ENCODE measurements around the gene PTPDC1.

The PTPDC1 gene, protein sequence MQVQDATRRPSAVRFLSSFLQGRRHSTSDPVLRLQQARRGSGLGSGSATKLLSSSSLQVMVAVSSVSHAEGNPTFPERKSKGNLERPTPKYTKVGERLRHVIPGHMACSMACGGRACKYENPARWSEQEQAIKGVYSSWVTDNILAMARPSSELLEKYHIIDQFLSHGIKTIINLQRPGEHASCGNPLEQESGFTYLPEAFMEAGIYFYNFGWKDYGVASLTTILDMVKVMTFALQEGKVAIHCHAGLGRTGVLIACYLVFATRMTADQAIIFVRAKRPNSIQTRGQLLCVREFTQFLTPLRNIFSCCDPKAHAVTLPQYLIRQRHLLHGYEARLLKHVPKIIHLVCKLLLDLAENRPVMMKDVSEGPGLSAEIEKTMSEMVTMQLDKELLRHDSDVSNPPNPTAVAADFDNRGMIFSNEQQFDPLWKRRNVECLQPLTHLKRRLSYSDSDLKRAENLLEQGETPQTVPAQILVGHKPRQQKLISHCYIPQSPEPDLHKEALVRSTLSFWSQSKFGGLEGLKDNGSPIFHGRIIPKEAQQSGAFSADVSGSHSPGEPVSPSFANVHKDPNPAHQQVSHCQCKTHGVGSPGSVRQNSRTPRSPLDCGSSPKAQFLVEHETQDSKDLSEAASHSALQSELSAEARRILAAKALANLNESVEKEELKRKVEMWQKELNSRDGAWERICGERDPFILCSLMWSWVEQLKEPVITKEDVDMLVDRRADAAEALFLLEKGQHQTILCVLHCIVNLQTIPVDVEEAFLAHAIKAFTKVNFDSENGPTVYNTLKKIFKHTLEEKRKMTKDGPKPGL

DNA sequence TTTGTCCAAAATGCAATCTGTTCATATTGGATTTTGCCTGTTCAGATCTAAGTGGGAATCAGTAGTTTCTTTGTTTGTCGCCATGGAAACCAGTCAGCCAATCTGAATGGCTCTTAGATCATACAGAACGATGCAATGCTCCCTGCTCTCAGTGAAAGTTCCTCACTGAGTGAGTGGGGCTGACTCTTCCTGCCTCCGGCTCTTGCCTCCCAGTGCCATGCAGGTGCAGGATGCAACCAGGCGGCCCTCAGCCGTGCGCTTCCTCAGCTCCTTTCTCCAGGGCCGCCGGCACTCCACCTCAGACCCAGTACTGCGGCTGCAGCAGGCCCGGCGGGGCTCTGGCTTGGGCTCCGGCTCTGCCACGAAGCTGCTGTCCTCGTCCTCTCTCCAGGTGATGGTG lies at the start of gene PTPDC1:
Gene PTPDC1, plus strand, starts transcription at position 151 of the 400 bp plus-strand sequence. Its CDS starts 67 bp downstream, at position 218.
- peak within 1 kb of the TSS; percentile 33; the same call in 1 of the 2 replicates for H3K4me3 ChIP-seq (ENCODE audit: low read depth, low read length)
- H3K4me1 ChIP-seq (ENCODE audit: control insufficient read depth, insufficient read depth, low read length), result peaks cover 15% of the 10 kb centered on the region
- H3K27ac ChIP-seq (ENCODE audit: low read depth, low read length), result no peak within 1 kb of the TSS
- no peaks in the 10 kb centered on the region for H3K27me3 ChIP-seq (ENCODE audit: control insufficient read depth, insufficient read depth, low read length)
- peaks cover 7% of the 10 kb centered on the region; the same call in 1 of the 2 replicates for H3K36me3 ChIP-seq (ENCODE audit: control insufficient read depth, insufficient read depth, low read length)
- peak within 1 kb of the TSS; percentile 29 for H3K9ac ChIP-seq (ENCODE audit: low read length)
- no peaks in the 10 kb centered on the region for H3K9me3 ChIP-seq (ENCODE audit: control insufficient read depth, insufficient read depth, low read depth, low read length)

DNA sequence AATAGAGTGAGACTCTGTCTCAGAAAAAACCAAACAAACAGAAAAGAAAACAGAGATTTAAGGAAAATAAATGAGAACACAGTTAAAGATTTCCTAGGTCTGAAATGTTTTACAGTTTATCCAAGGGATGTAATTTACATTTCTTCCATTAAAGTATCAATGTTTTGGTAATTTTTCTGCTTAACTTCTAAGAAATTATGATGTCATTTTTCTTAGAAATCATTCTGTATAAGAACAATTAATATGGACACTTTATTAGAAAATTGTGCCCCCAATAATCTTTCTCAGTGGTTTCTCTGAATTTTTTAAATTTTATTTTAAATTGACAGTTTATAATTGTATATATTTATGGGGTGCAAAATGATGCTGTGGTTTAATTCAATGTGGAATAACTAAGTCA lies 49.8 kb upstream of the PTPDC1 start:
- Histone ChIP-seq H3K4me1 (ENCODE audit: control insufficient read depth, insufficient read depth, low read length) (0 out of 2 replicates have a peak, but pooled peaks cover 2% of the 10 kb centered on the region), H3K27me3 (ENCODE audit: control insufficient read depth, insufficient read depth, low read length) (peaks cover 13% of the 10 kb centered on the region), H3K27ac (ENCODE audit: low read depth, low read length) (no peak overlapping the region), H3K9ac (ENCODE audit: low read length) (no peak overlapping the region), H3K4me3 (ENCODE audit: low read depth, low read length) (no peak overlapping the region), H3K9me3 (ENCODE audit: control insufficient read depth, insufficient read depth, low read depth, low read length) (no peaks in the 10 kb centered on the region), H3K36me3 (ENCODE audit: control insufficient read depth, insufficient read depth, low read length) (no peaks in the 10 kb centered on the region)

DNA sequence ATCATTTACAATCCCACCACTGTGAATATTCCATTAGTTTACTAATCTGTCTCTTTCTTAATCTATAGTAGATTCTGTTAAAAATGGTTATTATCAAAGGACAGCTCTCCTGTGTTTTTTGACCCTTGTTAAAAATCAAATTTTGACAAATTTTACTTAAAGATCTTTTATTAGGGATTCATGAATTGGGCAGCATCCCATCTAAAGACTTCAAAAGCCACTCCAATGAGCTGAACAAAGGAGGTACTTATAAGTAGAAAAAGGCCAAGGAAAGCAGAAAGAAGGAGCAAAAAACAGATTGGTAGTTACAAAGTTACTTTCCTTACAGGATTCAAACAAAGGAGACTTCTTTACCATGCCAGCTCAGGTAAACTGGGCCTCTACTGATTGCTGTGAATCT lies 44.5 kb upstream of the PTPDC1 start:
- Histone ChIP-seq H3K4me1 (ENCODE audit: control insufficient read depth, insufficient read depth, low read length) (peaks cover 9% of the 10 kb centered on the region), H3K4me3 (ENCODE audit: low read depth, low read length) (no peak overlapping the region), H3K27ac (ENCODE audit: low read depth, low read length) (no peak overlapping the region), H3K36me3 (ENCODE audit: control insufficient read depth, insufficient read depth, low read length) (no peaks in the 10 kb centered on the region), H3K27me3 (ENCODE audit: control insufficient read depth, insufficient read depth, low read length) (no peaks in the 10 kb centered on the region), H3K9me3 (ENCODE audit: control insufficient read depth, insufficient read depth, low read depth, low read length) (no peaks in the 10 kb centered on the region), H3K9ac (ENCODE audit: low read length) (no peak overlapping the region)

DNA sequence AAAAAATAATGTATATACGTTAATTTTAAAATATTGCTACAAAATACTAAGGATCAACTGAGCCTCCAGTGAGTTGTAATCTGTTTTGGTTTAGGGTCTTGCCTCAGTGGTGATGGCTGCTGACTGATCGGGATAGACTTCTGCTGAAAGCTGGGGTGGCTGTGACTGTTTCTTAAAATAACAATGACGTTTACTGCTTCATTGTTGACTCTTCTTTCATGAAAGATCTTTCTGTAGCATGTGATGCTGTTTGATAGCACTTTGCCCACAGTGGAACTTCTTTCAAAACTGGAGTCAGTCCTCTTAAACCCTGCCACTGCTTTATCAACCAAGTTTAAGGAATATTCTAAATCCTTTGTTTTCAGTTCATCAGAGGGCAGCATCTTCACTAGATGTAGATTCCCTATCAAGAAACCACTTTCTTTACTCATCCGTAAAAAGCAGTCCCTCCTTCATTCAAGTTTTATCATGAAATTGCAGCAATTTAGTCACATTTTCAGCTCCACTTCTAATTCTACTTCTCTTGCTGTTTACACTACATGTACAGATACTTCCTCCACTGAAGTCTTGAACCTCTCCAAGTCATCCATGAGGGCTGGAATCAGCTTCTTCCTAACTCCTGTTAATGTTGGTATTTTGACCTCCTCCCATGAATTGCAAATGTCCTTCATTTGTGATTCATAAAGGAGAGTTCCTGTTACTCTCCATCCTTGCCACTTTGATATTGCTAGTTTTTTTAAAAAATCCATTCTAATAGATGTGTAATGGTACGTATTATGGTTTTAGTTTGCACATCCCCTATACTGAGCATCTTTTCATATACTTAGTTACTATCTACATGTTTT lies 41.5 kb upstream of the PTPDC1 start:
- no peak overlapping the region for H3K4me3 ChIP-seq (ENCODE audit: low read depth, low read length)
- no peaks in the 10 kb centered on the region for H3K9me3 ChIP-seq (ENCODE audit: control insufficient read depth, insufficient read depth, low read depth, low read length)
- H3K27me3 ChIP-seq (ENCODE audit: control insufficient read depth, insufficient read depth, low read length), result no peaks in the 10 kb centered on the region
- H3K36me3 ChIP-seq (ENCODE audit: control insufficient read depth, insufficient read depth, low read length), result no peaks in the 10 kb centered on the region
- H3K9ac ChIP-seq (ENCODE audit: low read length), result no peak overlapping the region
- peaks cover 9% of the 10 kb centered on the region for H3K4me1 ChIP-seq (ENCODE audit: control insufficient read depth, insufficient read depth, low read length)
- H3K27ac ChIP-seq (ENCODE audit: low read depth, low read length), result no peak overlapping the region

DNA sequence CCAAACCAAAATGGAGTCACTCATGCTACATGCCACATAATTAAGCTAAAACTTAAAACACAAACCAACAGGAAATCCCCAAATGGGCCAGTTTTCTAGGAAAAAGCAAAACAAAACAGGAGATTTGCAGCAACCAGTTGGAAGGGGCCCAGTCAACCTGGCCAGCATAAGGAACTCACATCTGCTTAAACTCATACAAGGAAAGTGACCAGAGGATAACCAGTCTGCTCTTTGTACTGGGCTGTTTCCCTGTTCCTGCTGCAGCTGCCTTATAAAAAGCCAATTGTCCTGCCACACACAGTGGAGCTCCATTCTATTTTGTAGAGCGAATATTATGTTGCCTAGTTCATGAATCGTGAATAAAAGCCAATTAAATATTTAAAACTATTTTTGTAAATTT lies 29.5 kb upstream of the PTPDC1 start:
- no peak overlapping the region for H3K4me3 ChIP-seq (ENCODE audit: low read depth, low read length)
- H3K27ac ChIP-seq (ENCODE audit: low read depth, low read length), result no peak overlapping the region
- no peaks in the 10 kb centered on the region for H3K27me3 ChIP-seq (ENCODE audit: control insufficient read depth, insufficient read depth, low read length)
- no peaks in the 10 kb centered on the region for H3K36me3 ChIP-seq (ENCODE audit: control insufficient read depth, insufficient read depth, low read length)
- H3K9me3 ChIP-seq (ENCODE audit: control insufficient read depth, insufficient read depth, low read depth, low read length), result peaks cover 14% of the 10 kb centered on the region
- H3K4me1 ChIP-seq (ENCODE audit: control insufficient read depth, insufficient read depth, low read length), result no peaks in the 10 kb centered on the region
- H3K9ac ChIP-seq (ENCODE audit: low read length), result no peak overlapping the region

DNA sequence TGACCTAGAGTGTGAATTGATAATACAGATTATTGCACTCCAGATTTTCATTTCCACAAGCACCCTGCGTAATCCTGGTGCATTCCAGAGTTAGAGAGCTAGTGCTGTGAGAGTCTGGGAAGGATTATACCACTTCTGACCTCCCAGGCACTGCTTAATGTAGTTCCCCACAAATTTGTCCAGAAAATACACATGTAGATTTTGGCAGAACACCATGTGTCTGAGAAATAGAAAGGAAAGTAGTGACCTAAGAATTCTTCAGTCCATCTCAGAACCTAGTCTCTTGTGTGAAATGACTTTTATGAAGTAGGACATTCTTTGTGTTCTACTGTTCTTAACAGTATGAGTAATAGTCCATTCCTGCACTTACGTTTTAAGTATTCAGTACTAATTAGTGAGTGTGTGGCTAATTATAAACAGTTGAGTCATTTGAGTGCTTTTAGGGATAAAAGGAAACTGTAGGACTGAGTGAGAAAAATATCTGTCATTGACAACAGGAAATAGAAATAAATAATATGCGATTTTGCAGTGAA lies 27.8 kb upstream of the PTPDC1 start:
- H3K27ac ChIP-seq (ENCODE audit: low read depth, low read length), result no peak overlapping the region
- no peak overlapping the region for H3K4me3 ChIP-seq (ENCODE audit: low read depth, low read length)
- H3K9me3 ChIP-seq (ENCODE audit: control insufficient read depth, insufficient read depth, low read depth, low read length), result peaks cover 13% of the 10 kb centered on the region
- no peak overlapping the region for H3K9ac ChIP-seq (ENCODE audit: low read length)
- no peaks in the 10 kb centered on the region for H3K4me1 ChIP-seq (ENCODE audit: control insufficient read depth, insufficient read depth, low read length)
- no peaks in the 10 kb centered on the region for H3K27me3 ChIP-seq (ENCODE audit: control insufficient read depth, insufficient read depth, low read length)
- no peaks in the 10 kb centered on the region; the same call in 1 of the 2 replicates for H3K36me3 ChIP-seq (ENCODE audit: control insufficient read depth, insufficient read depth, low read length)

DNA sequence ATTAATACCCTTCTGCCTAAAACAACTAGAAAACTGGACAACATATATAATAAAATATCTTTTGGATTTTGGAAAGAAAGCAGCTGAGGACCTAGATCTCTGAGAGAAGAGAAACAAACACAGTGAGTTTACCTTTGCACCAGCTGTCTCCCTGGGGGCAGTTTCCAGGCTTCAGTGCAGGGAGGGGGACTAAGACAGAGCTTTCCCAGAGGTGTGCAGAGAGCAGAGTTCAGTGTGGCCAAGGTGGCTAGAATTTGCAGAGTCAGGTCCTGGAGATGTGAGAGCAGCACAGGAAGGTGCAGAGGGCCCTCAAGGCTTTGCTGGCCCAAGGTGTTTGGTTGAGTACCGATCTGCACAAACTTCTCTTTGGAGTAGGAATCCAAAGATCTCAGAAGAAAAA lies 26.3 kb upstream of the PTPDC1 start:
- Histone ChIP-seq H3K4me3 (ENCODE audit: low read depth, low read length) (no peak overlapping the region), H3K27ac (ENCODE audit: low read depth, low read length) (no peak overlapping the region), H3K4me1 (ENCODE audit: control insufficient read depth, insufficient read depth, low read length) (no peaks in the 10 kb centered on the region), H3K36me3 (ENCODE audit: control insufficient read depth, insufficient read depth, low read length) (no peaks in the 10 kb centered on the region; the same call in 1 of the 2 replicates), H3K27me3 (ENCODE audit: control insufficient read depth, insufficient read depth, low read length) (no peaks in the 10 kb centered on the region), H3K9ac (ENCODE audit: low read length) (no peak overlapping the region), H3K9me3 (ENCODE audit: control insufficient read depth, insufficient read depth, low read depth, low read length) (peaks cover 18% of the 10 kb centered on the region)

DNA sequence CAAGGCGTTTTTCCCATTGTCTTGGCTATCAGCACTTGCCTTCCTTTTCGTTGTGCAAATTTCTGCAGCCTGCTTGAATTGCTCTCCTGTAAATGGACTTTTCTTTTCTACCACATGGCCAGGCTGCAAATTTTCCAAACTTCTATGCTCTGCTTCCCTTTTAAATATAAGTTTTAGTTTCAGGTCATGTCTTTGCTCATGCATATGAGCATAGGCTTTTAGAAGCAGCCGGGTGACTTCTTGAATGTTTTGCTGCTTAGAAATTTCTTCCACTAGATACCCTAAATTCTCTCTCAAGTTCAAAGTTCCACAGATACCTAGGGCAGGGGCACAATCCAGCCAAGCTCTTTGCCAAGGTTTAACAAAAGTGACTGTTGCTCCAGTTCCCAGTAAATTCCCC lies 22.4 kb upstream of the PTPDC1 start:
- H3K27ac ChIP-seq (ENCODE audit: low read depth, low read length), result no peak overlapping the region

DNA sequence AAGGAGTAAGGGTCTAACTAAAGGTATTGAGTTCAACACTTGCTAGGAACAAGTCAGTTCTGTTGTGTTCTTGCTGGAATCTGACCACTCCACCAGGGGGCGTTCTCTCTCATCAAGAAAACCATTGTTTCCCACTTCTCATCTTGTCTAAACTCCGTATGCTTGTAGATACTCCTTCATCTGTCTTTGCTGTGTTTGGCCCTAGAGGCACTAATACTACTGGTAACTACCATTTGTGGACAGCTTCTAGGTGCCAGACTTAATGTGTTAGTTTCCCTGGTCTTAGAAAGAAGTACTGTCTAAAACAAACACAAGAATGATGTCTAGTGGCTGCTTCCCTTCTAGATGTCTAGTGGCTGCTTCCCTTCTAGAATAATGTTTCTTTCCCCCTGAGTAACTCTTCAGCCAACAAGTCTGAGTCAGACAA lies 18.7 kb upstream of the PTPDC1 start:
- H3K9ac ChIP-seq (ENCODE audit: low read length), result no peak overlapping the region
- no peak overlapping the region for H3K27ac ChIP-seq (ENCODE audit: low read depth, low read length)
- H3K27me3 ChIP-seq (ENCODE audit: control insufficient read depth, insufficient read depth, low read length), result no peaks in the 10 kb centered on the region
- no peaks in the 10 kb centered on the region; the same call in 1 of the 2 replicates for H3K36me3 ChIP-seq (ENCODE audit: control insufficient read depth, insufficient read depth, low read length)
- peaks cover 19% of the 10 kb centered on the region for H3K9me3 ChIP-seq (ENCODE audit: control insufficient read depth, insufficient read depth, low read depth, low read length)
- no peak overlapping the region for H3K4me3 ChIP-seq (ENCODE audit: low read depth, low read length)
- H3K4me1 ChIP-seq (ENCODE audit: control insufficient read depth, insufficient read depth, low read length), result peaks cover 3% of the 10 kb centered on the region; the same call in 1 of the 2 replicates

More for the DNA sequence above, 22.4 kb upstream of the PTPDC1 start:
- Histone ChIP-seq H3K4me1 (ENCODE audit: control insufficient read depth, insufficient read depth, low read length) (peaks cover 3% of the 10 kb centered on the region; the same call in 1 of the 2 replicates), H3K36me3 (ENCODE audit: control insufficient read depth, insufficient read depth, low read length) (no peaks in the 10 kb centered on the region; the same call in 1 of the 2 replicates), H3K9me3 (ENCODE audit: control insufficient read depth, insufficient read depth, low read depth, low read length) (peaks cover 18% of the 10 kb centered on the region), H3K4me3 (ENCODE audit: low read depth, low read length) (no peak overlapping the region), H3K9ac (ENCODE audit: low read length) (no peak overlapping the region), H3K27me3 (ENCODE audit: control insufficient read depth, insufficient read depth, low read length) (no peaks in the 10 kb centered on the region)

DNA sequence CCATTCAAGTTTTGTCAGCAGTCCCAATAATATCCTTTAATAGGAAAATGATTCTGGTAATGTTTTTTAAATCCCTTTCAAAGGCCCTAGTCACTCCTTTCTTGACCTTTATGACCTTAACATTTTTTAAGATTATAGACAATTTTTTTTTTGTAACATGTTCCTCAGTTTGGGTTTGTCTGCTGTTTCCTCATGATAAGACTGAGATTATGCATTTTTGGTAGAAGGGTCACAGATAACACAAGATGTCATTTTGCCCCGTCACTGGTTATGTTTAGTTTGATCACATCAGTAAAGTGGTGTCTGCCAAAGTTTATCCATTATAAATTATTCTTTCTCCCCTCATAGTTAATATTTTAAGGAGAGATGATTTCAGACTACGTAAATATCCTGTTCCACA lies 16.0 kb upstream of the PTPDC1 start:
- Histone ChIP-seq H3K4me3 (ENCODE audit: low read depth, low read length) (no peak overlapping the region), H3K4me1 (ENCODE audit: control insufficient read depth, insufficient read depth, low read length) (peaks cover 3% of the 10 kb centered on the region; the same call in 1 of the 2 replicates), H3K27ac (ENCODE audit: low read depth, low read length) (no peak overlapping the region), H3K27me3 (ENCODE audit: control insufficient read depth, insufficient read depth, low read length) (no peaks in the 10 kb centered on the region), H3K36me3 (ENCODE audit: control insufficient read depth, insufficient read depth, low read length) (no peaks in the 10 kb centered on the region; the same call in 1 of the 2 replicates), H3K9ac (ENCODE audit: low read length) (no peak overlapping the region), H3K9me3 (ENCODE audit: control insufficient read depth, insufficient read depth, low read depth, low read length) (peaks cover 7% of the 10 kb centered on the region; the same call in 1 of the 2 replicates)
